Head of caudate nucleus (tissue), 42 donors: ENCODE results near the gene OTUD7B.
"Not testable (repeated sequence)": the region's sequence is repeated elsewhere in the genome, so short reads cannot be mapped to it uniquely, and the experiment has no call there.

Experiments used
- DNase-seq, 42 donors: peaks; one replicate each; pipeline versions ENCODE4 v3.0.0 to v3.0.0-alpha.2; 2020 to 2021; ENCODE audit warnings: mixed read lengths in 7 of 42
- intact Hi-C: fragments of 100-400 bp; cut with DNase I; formaldehyde crosslinking; loops from one replicate; pipeline ENCODE4 v1.15.0; 2022

The OTUD7B gene

DNA sequence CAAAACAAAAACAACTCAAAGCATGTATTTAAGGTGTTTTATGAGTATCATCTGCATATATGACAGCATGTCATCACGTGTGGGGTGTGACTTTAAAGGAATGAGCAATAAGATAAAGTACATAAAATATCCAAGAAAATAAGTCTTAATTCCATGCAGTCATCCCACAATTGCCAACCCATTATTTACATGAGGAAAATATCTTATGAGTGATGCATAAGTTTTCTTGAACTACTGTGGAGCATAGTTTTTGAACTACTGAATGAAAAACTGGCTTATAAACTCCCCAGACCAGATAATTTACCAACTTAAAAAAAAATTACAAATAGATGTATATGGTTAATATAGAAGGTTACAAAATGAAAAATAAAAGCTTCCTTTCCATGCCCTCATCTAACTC is 44.1 kb downstream of the OTUD7B start:
- intact Hi-C loops = loop anchor here (10.0 kb wide), 1 partner anchor 218 kb away; no protein-coding TSS in a partner anchor
- no peak for DNase-seq

DNA sequence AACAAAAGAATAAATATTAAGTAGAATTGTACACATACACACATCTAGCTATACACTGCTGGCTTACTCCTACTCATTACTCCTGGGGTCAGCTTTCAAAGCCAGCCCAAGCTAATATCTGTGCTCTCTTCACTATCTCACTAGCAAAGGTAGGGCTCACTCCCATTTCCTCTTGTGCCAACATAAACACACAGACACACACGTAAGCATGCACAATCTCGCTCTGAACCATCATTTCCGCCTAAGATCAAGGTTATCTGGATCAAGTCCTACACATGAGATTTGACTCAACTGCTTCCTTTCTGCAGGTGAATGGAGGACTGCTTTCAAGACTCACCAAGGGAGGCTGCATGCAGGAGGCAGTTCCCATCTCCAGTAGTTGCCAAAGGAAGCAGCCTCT is 45.1 kb downstream of the OTUD7B start:
- DNase-seq = no peak
- intact Hi-C loops = loop anchor here (10.0 kb wide), 1 partner anchor 219 kb away; no protein-coding TSS in a partner anchor

DNA sequence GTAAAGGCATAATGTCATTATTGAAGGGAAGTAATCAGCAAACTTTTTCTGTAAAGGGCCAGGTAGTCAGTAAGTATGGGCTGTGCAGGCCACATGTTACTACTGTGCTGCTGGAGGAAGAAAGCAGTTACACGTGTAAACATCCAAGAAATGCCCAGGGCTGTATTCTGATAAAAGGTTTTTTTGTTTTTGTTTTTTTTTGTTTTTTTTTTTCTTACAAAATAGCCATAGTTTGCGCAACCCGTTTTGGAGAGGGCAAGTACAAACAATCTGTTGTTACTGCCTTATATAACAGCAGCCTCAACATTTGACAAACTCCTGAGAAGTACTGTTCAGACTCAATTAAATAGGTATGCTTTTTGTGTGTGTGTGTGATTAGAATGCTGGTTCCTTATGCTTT is 47.2 kb downstream of the OTUD7B start:
- DNase-seq = no peak
- intact Hi-C loops = loop anchor here (2.0 to 10.0 kb wide), 3 partner anchors 34 to 221 kb away; no protein-coding TSS in a partner anchor

DNA sequence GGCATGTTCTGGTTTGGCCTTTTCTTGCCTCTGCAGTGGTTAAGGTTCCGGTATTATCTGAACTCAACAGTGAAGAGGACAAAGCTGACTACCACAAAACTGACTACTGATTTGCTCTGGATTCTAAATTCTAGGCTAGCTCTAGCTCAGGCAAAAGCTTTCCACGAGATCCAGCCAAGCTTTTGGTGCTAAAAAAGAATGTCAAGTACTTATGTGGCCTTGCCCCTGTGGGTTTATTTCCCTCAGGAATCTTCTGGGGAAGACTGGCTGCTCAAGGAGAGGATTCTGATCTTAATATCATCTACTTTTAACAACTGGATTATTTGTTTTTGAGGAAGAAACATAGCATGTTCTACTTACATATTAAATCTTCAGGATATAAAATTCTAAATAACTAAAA is 47.8 kb downstream of the OTUD7B start:
- intact Hi-C loops = loop anchor here (2.0 to 10.0 kb wide), 3 partner anchors 35 to 222 kb away; no protein-coding TSS in a partner anchor
- no peak for DNase-seq

DNA sequence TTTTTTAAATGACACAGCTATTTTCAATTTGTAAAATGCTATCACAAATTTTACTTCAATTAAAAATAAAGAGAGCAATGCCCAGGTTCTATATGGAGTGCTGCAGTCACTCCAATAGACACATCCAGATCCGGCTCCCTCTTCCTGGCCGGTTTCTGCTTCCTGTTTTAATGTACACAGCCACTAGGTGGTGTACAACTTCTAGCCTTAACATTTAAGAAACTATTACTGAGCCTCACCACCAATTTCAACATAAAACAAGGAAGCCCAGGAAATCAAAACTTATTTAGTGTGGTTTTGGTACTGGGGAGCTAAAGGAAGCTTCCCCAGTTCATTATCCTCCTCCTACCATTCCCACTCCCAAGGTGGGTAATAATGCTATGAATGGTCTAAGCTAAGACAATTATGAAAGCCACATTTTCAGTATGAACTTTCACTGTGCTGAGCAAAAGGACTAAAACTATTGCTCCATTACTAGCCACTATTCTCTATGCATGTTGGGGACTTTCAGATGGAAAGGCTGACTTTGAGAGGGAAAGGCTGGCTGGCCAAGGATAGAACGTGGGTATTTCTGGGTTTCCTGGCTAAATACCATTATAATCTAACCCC is 48.4 kb downstream of the OTUD7B start:
- DNase-seq = peak in 34 of 42 donors; percentile 14 to 85 (median 64)
- intact Hi-C loops = loop anchor here (2.0 to 10.0 kb wide), 3 partner anchors 35 to 223 kb away; no protein-coding TSS in a partner anchor

DNA sequence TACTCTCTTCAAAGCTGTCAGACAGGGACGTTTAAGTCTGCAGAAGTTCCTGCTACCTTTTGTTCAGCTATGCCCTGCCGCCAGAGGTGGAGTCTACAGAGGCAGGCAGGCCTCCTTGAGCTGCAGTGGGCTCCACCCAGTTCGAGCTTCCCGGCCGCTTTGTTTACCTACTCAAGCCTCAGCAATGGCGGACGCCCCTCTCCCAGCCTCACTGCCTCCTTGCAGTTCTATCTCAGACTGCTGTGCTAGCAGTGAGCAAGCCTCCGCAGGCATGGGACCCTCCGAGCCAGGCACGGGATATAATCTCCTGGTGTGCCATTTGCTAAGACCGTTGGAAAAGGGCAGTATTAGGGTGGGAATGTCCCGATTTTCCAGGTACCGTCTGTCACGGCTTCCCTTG is 53.0 kb downstream of the OTUD7B start:
- intact Hi-C loops, DNase-seq: not testable (repeated sequence)

DNA sequence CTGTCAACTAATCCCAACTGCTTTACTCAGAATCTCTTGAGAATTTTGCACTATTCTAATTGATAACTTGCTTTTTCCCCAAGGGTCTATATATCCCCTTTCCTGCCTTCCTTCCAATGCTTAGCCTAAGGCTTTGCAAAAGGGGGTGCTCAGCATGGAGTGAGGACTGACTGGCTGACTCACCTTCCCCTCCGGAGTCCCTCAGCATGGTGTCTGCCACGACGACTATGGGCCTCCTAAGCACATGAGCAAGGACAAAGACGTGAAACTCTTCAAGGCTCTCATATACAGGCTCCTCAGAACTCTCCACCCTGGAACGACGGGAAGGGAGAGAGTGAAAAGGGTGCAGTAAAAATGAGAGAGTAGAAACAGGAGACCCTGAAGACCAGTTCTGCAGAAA is 60.6 kb downstream of the OTUD7B start:
- intact Hi-C loops = no loop called here
- DNase-seq = no peak

DNA sequence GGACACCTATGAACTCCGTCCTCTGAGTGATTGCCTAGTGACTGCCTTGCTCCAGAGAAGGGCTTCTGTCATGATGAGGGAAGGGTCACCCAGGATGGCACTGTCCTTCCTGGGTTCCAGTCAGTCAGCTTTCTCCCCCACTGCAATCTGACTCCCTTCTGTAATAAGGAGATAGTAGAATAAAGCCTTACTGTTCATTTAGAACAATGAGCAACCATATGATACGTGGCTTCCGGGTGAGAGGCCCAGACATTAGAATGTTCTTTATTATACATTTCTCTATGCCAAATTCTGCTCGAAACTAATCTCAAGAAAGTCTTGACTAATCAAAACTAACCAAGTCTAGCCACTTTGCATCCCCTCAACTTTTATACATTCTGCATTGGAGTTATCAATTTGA is 65.3 kb downstream of the OTUD7B start:
- no peak for DNase-seq
- intact Hi-C loops = no loop called here

DNA sequence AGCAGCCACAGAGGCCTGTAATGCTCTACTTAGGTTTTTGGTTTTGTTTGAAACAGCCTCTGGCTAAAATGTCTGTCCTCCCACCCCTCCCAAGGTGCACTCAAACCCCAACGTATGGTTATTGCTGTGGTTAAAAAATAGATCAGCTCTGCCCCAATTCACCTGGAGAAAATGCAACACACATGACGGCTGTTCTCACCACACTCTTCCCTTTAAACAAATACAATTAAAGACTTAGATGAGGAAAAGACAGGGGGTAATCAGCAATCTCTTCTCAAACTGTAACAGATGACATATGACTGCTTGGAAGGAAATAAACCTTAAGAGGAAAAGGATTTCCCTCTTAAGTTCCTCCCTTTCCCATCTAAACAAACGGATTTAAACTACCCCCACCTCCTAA is 67.6 kb downstream of the OTUD7B start:
- intact Hi-C loops = no loop called here
- no peak for DNase-seq

DNA sequence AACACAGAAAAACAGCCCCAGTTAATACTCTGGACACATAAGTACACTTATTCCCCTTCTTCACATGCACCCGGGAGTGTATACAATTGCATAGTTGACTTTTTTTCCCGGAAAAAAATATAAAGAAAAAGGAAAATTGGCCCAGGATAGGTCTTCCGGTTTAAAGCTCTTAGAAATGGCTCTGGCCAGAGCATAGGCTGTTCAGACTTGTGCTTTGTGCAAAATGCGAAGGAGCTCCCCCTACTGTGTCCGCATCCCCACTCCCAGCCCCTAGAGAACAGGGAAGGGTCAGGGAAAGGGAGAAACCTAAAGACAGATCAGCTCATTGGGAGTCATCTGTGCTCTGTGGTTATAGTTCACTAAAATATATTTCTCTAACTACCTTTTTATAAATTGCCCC is 68.3 kb downstream of the OTUD7B start:
- peak in 27 of 42 donors; percentile 15 to 74 (median 46) for DNase-seq
- intact Hi-C loops = no loop called here

DNA sequence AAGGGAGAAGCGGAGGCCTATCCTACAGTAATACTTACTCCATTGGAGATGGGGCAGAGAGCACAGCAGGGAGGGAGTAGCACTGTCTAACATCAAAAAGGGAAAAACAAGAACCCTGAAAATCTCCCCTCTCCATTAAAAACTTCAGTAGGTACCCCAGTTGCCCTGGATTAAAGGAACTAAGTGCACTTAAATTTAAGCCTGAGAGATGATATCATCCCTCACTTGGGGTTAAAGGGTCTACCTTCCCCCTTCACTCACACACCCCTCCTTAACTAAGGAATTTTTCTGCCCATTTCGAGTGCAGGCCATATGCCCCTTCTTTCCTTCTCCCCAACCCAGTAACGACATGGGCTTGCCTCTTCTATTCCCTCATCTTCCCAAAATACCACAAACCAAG is 70.1 kb downstream of the OTUD7B start:
- intact Hi-C loops = no loop called here
- no peak for DNase-seq

DNA sequence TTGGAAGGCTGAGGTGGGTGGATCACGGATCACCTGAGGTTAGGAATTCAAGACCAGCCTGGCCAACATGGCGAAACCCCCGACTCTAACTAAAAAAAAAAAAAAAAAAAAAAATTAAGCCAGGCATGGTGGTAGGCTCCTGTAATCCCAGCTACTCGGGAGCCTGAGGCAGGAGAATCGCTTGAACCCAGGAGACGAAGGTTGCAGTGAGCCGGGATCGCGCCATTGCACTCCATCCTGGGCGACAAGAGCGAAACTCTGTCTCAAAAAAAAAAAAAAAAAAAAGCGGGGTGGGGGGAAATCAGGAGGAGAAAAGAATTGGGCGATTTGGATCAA is 71.9 kb downstream of the OTUD7B start:
- intact Hi-C loops, DNase-seq: not testable (repeated sequence)

DNA sequence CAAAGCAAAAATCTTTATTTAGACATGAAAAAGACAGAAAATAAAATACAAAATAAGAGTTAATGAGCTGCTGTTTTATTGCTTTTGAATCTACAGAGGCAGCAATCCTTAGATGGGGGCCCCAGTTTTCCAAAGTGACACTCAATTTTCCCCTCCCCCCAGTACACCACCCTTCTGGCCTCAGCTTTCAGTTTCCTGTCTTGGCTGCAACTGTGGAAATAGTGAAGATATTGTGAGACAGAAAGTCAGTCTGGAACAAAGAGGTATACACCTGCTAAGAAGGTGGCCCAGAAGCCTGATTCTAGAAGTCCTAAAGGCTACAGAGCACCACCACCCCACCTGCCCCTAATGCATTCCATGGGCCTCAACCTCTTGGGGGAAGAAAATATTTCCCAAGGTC is 72.8 kb downstream of the OTUD7B start:
- DNase-seq = no peak
- intact Hi-C loops = no loop called here

DNA sequence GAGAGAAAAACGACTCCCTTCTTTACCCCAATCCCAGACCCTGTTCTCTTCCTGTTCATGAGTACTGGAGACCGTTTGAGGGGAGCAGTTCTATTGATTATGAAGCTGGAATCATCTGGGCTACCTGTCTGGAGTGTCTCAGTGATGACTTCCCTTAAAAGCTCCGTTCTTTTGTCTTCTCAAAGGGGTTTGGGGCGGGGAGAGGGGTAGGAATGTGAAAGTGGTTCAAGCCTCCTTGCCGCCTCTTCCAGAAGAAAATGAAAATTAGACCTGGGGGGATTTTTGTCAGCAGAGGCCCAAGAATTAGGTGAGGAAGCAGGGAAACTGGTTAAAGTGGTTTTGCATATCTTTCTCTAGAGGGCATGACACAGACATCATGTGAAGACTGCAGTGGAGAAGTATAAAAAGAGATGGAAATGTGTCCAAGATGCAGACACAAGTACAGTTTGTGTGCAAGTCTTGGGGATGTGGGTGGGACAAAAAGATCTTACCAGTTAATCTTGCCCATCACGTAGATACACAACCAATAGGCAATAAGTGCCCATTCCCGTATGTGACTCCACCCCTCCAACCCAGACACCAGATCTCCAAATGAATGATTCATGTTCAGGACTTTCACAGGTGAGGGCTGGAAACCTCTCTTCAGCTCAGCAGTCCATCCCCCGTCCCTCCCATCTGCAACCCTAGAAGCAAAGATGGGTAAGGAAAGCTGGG is 73.4 kb downstream of the OTUD7B start:
- intact Hi-C loops = no loop called here
- peak in 5 of 42 donors; percentile 11 to 68 (median 20) for DNase-seq

DNA sequence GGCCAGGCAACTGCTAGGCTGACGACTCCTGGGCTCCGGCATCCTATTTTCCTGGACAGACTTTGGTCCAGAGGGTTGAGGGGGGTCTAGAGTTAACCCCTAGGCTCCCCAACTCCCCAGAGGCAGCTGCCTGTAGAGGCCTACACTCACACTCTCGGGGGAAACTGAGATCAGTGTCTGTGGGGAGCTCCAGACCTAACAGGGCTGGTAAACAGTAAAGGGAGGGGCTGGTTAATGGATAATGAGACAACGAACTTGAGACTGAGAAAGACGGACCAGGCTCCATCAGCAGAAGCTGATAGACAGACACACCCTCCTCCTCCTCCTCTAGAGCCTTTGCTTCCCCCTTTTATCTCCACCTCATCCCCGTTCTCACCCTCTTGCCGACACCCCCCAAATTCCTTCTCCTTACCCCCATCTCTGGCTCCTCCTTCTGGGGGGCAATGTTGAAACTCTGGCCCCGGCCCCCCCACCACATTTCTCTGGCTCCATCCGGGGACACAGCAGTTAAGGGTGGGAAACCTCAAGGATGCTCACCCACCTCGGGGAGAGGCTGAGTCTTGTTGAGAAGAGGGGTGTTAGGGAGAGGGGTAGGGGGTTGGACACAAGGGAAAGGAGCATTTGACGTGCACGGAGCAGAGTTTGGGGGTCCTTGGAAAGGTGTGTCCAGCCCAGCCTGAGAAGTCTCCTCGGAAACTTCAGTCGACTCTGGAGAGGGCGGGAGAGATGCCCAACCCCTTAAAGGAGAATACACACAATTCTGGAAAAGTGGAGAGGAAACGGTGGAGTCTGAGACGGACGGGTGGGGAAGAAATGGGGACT is 74.1 kb downstream of the OTUD7B start, which contains the start of gene MTMR11:
TSS of gene MTMR11 (minus strand) at position 710 of the 822 bp plus-strand sequence. CDS start at position 478, 232 bp downstream.
- intact Hi-C loops = no loop called here
- peak in 17 of 42 donors; percentile 26 to 71 (median 49) for DNase-seq

DNA sequence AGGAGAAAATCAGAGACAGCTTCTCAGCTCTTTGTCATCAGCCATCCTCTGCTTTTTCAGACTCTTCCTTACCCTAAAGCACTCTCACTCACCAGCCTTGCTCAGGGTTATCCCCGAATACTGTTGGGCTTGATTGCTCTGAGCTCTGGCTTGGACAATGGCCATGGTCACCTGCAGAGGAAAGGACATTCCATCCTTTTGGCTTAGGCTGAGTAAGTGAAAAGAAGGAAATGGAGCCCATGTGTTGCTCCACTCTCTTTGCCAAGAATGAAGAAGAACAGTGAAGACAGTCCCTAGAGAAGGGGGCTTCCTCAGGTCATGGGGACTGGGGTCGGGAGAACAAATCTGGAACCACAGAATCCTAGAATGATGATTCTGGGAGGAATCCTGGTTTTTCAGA is 76.2 kb downstream of the OTUD7B start:
- intact Hi-C loops = no loop called here

DNA sequence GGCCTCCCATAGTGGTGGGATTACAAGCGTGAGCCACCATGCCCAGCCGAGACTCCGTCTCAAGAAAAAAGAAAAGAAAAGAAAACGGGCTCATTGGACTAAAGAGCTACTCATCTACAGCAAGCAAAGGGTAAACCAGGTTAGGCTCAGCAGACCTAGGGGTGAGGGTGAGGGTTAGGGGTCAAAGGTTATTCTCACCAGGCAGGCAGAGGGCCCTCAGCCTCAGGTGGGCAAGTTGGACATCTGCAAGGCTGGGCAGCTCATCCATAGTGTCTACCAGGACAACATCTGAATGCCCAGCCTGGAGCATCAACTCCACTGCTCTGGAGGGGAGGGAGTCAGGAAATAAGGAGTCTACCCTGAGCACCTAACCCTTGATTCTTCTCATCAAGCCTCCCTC is 77.3 kb downstream of the OTUD7B start:
- DNase-seq = no peak
- intact Hi-C loops = no loop called here

More for the DNA sequence above, 76.2 kb downstream of the OTUD7B start:
- no peak for DNase-seq

DNA sequence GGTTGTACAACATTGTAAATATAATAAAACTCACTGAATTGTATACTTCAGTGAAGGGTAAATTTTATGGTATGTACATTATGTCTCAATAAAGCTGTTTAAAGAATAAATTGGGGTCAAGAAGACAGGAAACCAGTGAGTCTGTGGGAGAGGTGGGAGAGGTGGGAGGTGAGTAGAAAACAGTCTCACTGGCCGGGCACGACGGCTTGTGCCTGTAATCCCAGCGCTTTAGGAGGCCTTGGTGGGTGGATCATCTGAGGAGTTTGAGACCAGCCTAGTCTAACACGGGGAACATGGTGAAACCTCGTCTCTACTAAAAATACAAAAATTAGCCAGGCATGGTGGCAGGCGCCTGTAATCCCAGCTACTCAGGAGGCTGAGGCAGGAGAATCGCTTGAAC is 78.1 kb downstream of the OTUD7B start:
- DNase-seq = peak in 1 of 42 donors; percentile 24

DNA sequence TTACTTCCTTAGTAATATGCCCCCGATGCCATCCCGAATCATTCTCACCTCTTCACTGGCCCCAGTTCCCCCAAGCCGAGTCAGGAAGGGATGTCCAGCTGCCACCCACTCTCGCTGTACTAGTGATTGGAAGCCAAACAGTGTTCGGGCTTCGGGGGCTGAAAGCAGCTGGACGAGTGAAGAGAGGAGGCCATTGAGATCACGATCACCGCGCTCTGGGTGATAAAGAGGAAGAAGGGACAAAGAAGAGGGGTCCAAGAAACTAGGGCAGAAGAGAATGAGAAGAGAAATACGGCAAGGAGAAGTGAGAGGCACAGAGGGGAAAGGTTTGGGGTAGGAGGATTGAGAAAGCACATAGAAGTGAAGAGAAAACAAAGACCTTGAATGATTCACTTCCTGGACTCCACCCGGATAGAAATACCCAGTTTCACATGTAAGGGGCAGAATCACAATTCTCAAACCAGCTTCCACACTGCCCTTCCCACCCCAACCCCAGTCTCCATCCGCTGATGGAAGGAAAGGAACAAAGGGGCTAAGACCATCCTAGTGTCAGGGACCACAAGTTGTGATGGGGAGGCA is 79.2 kb downstream of the OTUD7B start:
- DNase-seq = no peak
- intact Hi-C loops = no loop called here

More for the DNA sequence above, 78.1 kb downstream of the OTUD7B start:
- intact Hi-C loops = no loop called here
